GM19372 (cell line): ENCODE measurements around the gene ADGRG2.
A peak's percentile ranks its signal among the peaks of the same experiment; 100 is the strongest.
"Not testable (repeated sequence)": the region's sequence is repeated elsewhere in the genome, so short reads cannot be mapped to it uniquely, and the experiment has no call there.

ENCODE experiments used
- ATAC-seq: cut with Tn5 transposase; IDR thresholded peaks from one replicate; pipeline ENCODE4 v1.9.1; 2021; ENCODE audit warnings: mild to moderate bottlenecking, low read depth, moderate library complexity; ENCODE audit not compliant: unreplicated experiment

ADGRG2 gene

DNA sequence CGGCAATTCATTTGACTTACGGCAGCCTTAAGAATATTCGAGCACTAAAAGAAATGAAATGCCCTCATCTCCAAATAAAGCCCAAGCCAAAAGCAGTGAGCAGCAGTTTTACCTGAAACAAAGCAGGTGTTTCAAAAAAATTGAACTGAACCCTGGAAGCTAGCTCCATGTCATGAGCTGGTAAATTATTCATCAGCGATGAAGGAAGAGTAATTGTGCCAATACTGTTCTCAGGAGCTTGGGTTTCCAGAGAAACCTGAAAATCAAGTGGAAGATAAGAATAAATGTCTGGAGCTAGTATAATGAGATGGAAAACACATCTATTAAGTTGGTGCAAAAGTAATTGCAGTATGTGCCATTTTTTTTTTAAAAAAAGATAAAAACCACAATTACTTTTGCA, 114.4 kb downstream of the ADGRG2 start:
- no peak for ATAC-seq

- no peak for ATAC-seq
These were observed 115.3 kb downstream of the ADGRG2 start for GRCh38 chrX:19007011-19007410.

DNA sequence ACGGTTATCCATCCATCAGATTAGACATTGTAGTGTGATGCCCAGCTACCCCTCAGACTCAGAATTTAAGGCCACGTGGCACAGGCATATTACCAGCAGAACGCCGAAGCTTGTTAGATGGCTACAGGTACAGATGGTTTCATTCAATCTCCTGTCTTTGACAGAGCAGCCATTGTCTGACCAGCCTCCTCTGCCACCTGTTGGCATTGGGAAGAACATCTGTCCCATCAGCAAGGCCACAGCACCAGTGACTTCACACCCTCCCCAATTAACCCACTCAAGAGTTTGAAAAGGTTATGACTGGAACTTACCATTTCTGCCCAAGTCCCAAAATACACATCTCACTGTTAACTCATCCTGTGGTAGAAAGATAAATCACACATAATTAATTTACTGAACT, 116.4 kb downstream of the ADGRG2 start:
- no peak for ATAC-seq

- no peak for ATAC-seq
These were observed 118.5 kb downstream of the ADGRG2 start for GRCh38 chrX:19003756-19004155.

DNA sequence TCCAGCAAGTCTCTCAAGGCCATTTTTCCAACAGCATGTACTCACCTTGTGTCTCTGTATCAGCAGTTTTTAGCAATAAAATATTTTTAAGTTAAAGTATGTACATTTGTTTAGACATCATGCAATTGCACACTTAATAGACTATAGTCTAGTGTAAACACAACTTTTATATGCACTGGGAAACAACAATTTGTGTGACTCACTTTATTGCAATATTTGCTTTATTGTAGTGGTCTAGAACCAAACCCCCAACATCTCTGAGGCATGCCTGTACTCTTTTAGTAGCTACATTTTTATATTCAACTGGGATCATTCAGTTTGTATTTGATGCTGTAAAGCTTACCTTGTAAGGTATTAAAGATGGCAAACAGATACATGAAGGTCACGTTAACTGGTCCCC, 123.6 kb downstream of the ADGRG2 start:
- no peak for ATAC-seq

- no peak for ATAC-seq
These were observed 124.4 kb downstream of the ADGRG2 start for GRCh38 chrX:18997916-18998315.

DNA sequence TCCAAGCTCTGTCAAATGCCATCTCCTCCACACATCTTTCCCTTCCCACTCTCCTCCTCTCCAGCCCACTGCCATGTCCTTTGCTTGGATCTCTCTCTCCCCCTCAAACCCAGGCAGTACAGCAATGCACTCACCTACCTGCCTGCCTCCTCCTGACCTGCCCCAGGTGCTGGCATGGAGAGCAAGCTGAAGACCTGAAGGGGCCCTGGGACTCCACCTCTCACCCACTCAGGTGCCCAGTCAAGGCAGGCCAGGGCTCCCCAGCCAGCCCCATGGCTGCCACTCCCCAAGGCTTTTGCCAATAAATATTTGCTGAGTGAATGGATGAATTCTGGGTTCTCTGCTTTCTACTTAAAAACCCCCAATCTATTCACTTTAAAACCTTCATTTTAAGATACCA, 125.7 kb downstream of the ADGRG2 start:
- no peak for ATAC-seq

GRCh38 chrX:18995221-18995620, 127.0 kb downstream of the ADGRG2 start:
- no peak for ATAC-seq

GRCh38 chrX:18994713-18995112, 127.6 kb downstream of the ADGRG2 start:
- ATAC-seq = no peak

DNA sequence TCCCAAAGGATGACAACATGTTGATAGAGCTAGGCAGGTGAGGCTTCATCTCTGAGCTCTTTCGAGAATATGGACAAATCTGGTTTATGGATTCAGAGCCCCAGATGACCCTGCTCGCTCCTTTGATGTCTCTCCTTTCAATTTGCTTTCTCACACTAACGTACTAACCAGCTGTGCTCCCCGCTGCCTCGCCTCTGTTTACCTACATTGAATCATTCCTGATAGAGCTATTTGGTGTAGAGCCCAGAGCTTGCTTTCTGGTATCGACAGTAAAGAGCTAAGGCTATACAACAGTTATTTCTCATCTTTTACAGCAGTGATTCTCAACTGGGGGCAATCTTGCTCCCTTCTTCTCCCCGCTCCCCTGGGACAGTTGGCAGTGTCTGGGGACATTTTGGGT, 129.4 kb downstream of the ADGRG2 start:
- no peak for ATAC-seq

- no peak for ATAC-seq
These were observed 137.2 kb downstream of the ADGRG2 start for GRCh38 chrX:18985186-18985435.

GRCh38 chrX:18984381-18985185, 137.7 kb downstream of the ADGRG2 start:
- peak; percentile 74 for ATAC-seq

DNA sequence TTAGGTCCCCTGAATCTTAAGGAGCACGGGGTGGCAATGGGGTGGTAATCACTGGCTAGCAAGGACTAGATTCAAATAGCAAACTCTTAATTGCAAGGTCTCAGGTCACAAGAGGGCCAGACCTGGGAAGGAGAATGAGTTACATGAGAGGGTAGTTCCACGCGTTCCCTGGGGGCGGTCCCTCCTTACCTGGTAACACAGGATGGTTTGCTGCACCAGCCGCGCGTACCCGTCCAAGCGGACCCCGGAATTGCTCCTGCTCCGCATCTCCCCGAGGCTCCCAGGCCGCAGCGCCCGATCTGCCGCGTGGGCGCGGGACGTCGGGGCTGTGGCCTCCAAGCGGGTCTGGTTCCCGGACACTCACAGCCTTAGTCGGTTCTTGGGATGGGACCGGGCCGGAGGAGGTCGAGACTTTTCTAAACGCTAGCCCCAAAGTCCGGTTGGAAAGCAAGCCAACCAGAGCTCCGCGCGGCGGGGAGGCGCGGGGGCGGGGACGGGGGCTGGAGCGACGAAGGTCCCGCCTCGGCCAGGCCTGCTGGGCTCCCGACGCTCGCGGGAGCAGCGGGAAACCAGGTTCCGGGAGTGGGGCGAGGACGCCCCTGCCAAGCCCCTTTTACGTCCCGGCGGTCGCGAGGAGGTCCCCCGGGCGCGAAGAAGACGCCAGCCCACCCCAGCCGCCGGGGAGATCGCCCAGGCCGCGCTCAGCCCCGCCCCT, 138.4 kb downstream of the ADGRG2 start, which contains the start of gene PHKA2:
Gene PHKA2 (minus strand): TSS at position 449 of the 715 bp plus-strand sequence. CDS start 182 bp downstream, at position 267.
- ATAC-seq = peak; percentile 33

- ATAC-seq = no peak
These were observed 141.0 kb downstream of the ADGRG2 start for GRCh38 chrX:18981124-18981807.

DNA sequence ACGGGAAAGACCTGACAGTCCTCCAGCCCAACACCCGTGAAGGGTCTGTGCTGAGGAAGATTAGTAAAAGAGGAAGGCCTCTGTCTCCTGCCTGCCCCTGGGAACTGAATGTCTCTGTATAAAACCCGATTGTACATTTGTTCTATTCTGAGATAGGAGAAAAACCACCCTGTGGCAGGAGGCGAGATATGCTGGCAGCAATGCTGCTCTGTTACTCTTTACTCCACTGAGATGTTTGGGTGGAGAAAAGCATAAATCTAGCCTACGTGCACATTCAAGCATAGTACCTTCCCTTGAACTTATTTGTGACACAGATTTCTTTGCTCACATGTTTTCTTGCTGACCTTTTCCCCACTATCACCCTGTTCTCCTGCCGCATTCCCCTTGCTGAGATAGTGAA, 142.0 kb downstream of the ADGRG2 start:
- ATAC-seq = not testable (repeated sequence)

GRCh38 chrX:18974993-18975392, 147.3 kb downstream of the ADGRG2 start:
- no peak for ATAC-seq

DNA sequence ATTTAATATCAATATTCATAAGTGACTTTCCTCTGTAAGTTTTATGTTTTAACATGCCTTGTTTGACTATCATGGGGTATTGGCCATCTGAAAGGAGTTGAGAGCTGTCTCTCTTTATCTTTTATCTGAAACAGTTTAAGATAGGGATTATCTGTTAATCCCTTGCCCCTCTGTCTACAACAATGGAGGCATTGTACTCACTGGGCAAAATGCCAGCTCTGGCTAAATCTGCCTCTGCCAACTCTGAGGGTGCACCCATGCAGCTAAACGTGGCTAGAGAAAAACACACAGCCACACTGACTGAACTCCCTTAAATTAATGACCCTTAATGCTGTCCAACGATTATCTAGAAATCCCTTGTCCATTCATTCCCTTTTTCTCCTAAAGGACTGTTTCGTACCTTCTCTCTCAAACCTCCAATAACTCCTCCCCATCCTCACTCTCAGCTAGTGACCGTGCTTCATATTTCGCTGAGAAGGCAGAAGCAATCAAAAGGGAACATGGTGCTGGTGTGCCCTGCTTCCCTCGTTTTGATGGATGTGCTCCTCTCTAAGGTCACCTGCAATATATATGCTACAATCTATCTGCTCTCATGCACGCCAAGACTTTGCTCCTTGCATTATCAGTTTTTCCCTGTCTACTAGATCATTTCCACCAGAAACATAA, 148.6 kb downstream of the ADGRG2 start:
- ATAC-seq = no peak

GRCh38 chrX:18971506-18971905, 150.8 kb downstream of the ADGRG2 start:
- no peak for ATAC-seq

- no peak for ATAC-seq
These were observed 151.8 kb downstream of the ADGRG2 start for GRCh38 chrX:18970465-18970864.

DNA sequence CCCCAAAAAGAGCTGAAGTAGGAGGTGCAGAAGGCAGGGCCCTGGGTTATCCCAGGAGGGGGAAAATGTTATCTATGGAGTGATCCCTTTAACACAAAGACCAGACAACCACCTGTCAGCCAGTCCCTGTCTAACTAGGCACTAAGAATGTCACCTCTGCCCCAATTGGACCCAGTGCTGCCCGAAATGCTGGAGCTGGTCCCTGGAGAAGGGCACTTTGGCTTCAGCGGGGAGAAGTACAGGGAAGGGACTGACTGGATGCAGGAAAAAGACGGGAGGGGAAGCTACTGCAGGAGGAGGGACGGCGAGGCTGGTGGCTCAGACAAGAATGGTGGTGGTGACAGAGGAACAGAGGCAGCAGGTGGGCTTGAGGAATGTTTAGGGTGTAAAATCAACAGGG, 155.6 kb downstream of the ADGRG2 start:
- no peak for ATAC-seq

DNA sequence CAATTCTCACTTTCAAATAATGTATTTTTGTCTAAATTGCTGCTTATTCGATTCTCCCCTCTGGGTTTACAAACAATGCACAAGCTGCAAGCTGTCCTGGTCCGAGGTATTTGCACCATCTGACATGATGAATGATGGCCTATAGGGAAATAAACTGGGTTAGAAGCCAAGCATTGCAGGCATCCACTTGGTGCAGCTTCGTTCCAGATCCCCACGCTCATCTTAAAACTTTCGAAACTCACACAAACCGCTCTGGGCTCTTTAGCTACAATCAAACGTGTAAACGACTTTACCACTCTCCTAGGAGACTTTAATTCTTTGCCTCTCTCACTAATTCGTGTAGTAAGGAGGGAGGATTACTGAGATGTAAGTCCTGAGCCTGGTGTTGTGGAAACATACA, 157.4 kb downstream of the ADGRG2 start:
- ATAC-seq = no peak
